HEK293 (cell line): ENCODE data around the gene ZBTB44.
"Not testable (repeated sequence)": the region's sequence is repeated elsewhere in the genome, so short reads cannot be mapped to it uniquely, and the experiment has no call there.

ENCODE experiments used
- CTCF ChIA-PET: fragments of 350-600 bp; formaldehyde crosslinking; extraction: SDS; loops from one replicate; lab custom pipeline; 2021; ENCODE audit warnings: antibody characterized with exemption; lab: Yijun Ruan, JAX
- POLR2A ChIA-PET: fragments of 300-600 bp; formaldehyde crosslinking; extraction: SDS; loops from one replicate; lab custom pipeline; 2020; ENCODE audit warnings: antibody characterized with exemption, inconsistent platforms; lab: Yijun Ruan, JAX
- H3K27ac ChIP-seq: fragments of 200-500 bp; sonication (Bioruptor generic); 2 replicates; pipeline ENCODE4 v1.5.1; 2014; ENCODE audit warnings: low read depth, low read length, control low read depth, inconsistent platforms; ENCODE audit errors: extremely low read depth
- H3K36me3 ChIP-seq, 2 experiments: fragments of 200-500 bp in 1 of 2; sonication (Bioruptor generic) in 1 of 2; 1 replicate in 1 of 2; 2 replicates in 1 of 2; pipeline ENCODE4 v1.5.1; 2014 to 2017; ENCODE audit warnings: inconsistent platforms in 2 of 2, low read length in 2 of 2; ENCODE audit not compliant: control insufficient read depth in 2 of 2, insufficient read depth in 1 of 2
- H3K4me1 ChIP-seq: fragments of 200-500 bp; sonication (Bioruptor generic); 2 replicates; pipeline ENCODE4 v1.5.1; 2014; ENCODE audit warnings: mild to moderate bottlenecking, low read length, inconsistent platforms; ENCODE audit not compliant: control insufficient read depth, insufficient read depth
- H3K4me3 ChIP-seq: 2 replicates; pipeline ENCODE4 v1.5.1; 2011; ENCODE audit warnings: low read depth, mild to moderate bottlenecking, control low read depth, low read length, moderate library complexity
- H3K9me3 ChIP-seq: fragments of 200-500 bp; sonication (Bioruptor generic); 2 replicates; pipeline ENCODE4 v1.5.1; 2014; ENCODE audit warnings: low read depth, low read length, inconsistent platforms; ENCODE audit not compliant: control insufficient read depth, insufficient read depth
- GLI2 ChIP-seq: fragments of 450-650 bp; formaldehyde crosslinking; IDR thresholded peaks from 2 replicates; pipeline ENCODE4; 2017; ENCODE audit warnings: missing biosample characterization, missing genetic modification characterization, low read depth, borderline replicate concordance
- KLF7 ChIP-seq: fragments of 450-650 bp; formaldehyde crosslinking; IDR thresholded peaks from 2 replicates; pipeline ENCODE4 v1.5.1; 2016; ENCODE audit warnings: missing biosample characterization, missing genetic modification characterization, borderline replicate concordance
- KLF8 ChIP-seq: fragments of 450-650 bp; formaldehyde crosslinking; IDR thresholded peaks from 2 replicates; pipeline ENCODE4 v1.5.1; 2016; ENCODE audit warnings: missing biosample characterization, missing genetic modification characterization
- PRDM2 ChIP-seq: fragments of 450-650 bp; formaldehyde crosslinking; IDR thresholded peaks from 2 replicates; pipeline ENCODE4 v1.5.1; 2016; ENCODE audit warnings: missing biosample characterization, missing genetic modification characterization, borderline replicate concordance
- ZBTB17 ChIP-seq: fragments of 450-650 bp; formaldehyde crosslinking; IDR thresholded peaks from 2 replicates; pipeline ENCODE4 v1.5.1; 2016; ENCODE audit warnings: missing biosample characterization, missing genetic modification characterization
- ZBTB8A ChIP-seq: fragments of 450-650 bp; formaldehyde crosslinking; IDR thresholded peaks from 2 replicates; pipeline ENCODE4 v1.5.1; 2016; ENCODE audit warnings: missing biosample characterization, missing genetic modification characterization
- ZFP3 ChIP-seq: fragments of 450-650 bp; formaldehyde crosslinking; IDR thresholded peaks from 2 replicates; pipeline ENCODE4 v1.5.1; 2016; ENCODE audit warnings: low read depth, missing biosample characterization, missing genetic modification characterization
- ZNF214 ChIP-seq: fragments of 450-650 bp; formaldehyde crosslinking; IDR thresholded peaks from 2 replicates; pipeline ENCODE4 v1.5.1; 2017; ENCODE audit warnings: missing biosample characterization, mild to moderate bottlenecking, missing genetic modification characterization, borderline replicate concordance
- ZNF544 ChIP-seq: fragments of 450-650 bp; formaldehyde crosslinking; IDR thresholded peaks from 2 replicates; pipeline ENCODE4 v1.5.0; 2017; ENCODE audit warnings: missing biosample characterization, missing genetic modification characterization
- ZNF621 ChIP-seq: fragments of 450-650 bp; formaldehyde crosslinking; IDR thresholded peaks from 2 replicates; pipeline ENCODE4 v1.5.1; 2017; ENCODE audit warnings: missing biosample characterization, missing genetic modification characterization
- ZNF623 ChIP-seq: fragments of 450-650 bp; formaldehyde crosslinking; IDR thresholded peaks from 2 replicates; pipeline ENCODE4 v1.5.1; 2016; ENCODE audit warnings: missing biosample characterization, missing genetic modification characterization
- ZNF768 ChIP-seq: fragments of 450-650 bp; formaldehyde crosslinking; IDR thresholded peaks from 2 replicates; pipeline ENCODE4 v1.5.1; 2018; ENCODE audit warnings: missing biosample characterization, mild to moderate bottlenecking, missing genetic modification characterization
- TF ChIP-seq, protein P1 (sequence below): fragments of 450-650 bp; formaldehyde crosslinking; IDR thresholded peaks from 2 replicates; pipeline ENCODE4 v1.5.1; 2017; ENCODE audit warnings: missing biosample characterization, missing genetic modification characterization

ZBTB44 gene

DNA sequence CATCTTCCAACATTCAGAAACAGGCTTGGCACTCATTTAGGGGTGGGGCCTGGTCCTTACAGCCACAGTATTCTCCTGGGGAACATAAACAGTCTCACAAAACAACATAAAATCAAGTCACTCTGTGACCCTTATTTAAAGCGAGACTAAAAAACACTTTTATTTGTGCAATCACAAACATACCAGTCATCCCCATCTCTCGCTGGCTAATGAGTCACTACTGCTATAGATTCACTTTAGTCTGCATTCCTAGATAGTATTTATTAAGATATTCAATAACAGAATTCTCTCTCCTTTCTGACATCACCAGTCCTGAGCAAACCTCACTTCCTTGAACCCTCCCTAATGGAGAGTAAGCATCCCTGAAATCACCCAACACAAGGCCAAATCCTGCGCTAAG lies 68.0 kb downstream of the ZBTB44 start:
- no peak overlapping the region for H3K4me3 ChIP-seq
- H3K4me1 ChIP-seq, result peaks cover 5% of the 10 kb centered on the region; the same call in 1 of the 2 replicates
- TF ChIP-seq ZBTB17 (tag by site-specific recombination), result no peak
- TF ChIP-seq, protein P1, sequence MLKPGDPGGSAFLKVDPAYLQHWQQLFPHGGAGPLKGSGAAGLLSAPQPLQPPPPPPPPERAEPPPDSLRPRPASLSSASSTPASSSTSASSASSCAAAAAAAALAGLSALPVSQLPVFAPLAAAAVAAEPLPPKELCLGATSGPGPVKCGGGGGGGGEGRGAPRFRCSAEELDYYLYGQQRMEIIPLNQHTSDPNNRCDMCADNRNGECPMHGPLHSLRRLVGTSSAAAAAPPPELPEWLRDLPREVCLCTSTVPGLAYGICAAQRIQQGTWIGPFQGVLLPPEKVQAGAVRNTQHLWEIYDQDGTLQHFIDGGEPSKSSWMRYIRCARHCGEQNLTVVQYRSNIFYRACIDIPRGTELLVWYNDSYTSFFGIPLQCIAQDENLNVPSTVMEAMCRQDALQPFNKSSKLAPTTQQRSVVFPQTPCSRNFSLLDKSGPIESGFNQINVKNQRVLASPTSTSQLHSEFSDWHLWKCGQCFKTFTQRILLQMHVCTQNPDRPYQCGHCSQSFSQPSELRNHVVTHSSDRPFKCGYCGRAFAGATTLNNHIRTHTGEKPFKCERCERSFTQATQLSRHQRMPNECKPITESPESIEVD (tag by site-specific recombination), result peak; percentile 64
- no peaks in the 10 kb centered on the region; a peak in 1 of 3 replicates for H3K36me3 ChIP-seq
- CTCF ChIA-PET, result no interaction called here
- H3K9me3 ChIP-seq, result no peaks in the 10 kb centered on the region
- POLR2A ChIA-PET, result no interaction called here
- no peak overlapping the region for H3K27ac ChIP-seq

GRCh38 chr11:130246270-130246669 lies 68.4 kb downstream of the ZBTB44 start:
- ChIA-PET POLR2A (no interaction called here), CTCF (interaction anchor here (1.1 kb wide), 1 partner anchor 10 kb away, joined by 3 read pairs; no protein-coding TSS in a partner anchor)
- Histone ChIP-seq H3K4me3 (no peak overlapping the region), H3K36me3 (no peaks in the 10 kb centered on the region; a peak in 1 of 3 replicates), H3K27ac (no peak overlapping the region), H3K4me1 (peaks cover 5% of the 10 kb centered on the region; the same call in 1 of the 2 replicates), H3K9me3 (no peaks in the 10 kb centered on the region)
- no peak for TF ChIP-seq GLI2
- TF ChIP-seq ZNF214, result no peak
- no peak for TF ChIP-seq ZNF621 (tag by site-specific recombination)
- no peak for TF ChIP-seq ZNF544 (tag by site-specific recombination)
- TF ChIP-seq ZBTB8A (tag by site-specific recombination), result no peak
- TF ChIP-seq ZNF623 (tag by site-specific recombination), result no peak
- TF ChIP-seq PRDM2 (tag by site-specific recombination), result no peak
- no peak for TF ChIP-seq ZFP3 (tag by site-specific recombination)
- TF ChIP-seq ZNF768 (tag by site-specific recombination), result no peak
- TF ChIP-seq KLF8, result no peak
- no peak for TF ChIP-seq KLF7

- H3K4me1 ChIP-seq, H3K27ac ChIP-seq, H3K4me3 ChIP-seq, H3K36me3 ChIP-seq, POLR2A ChIA-PET, H3K9me3 ChIP-seq: not testable (repeated sequence)
- CTCF ChIA-PET, result interaction anchor here (1.1 kb wide), 1 partner anchor 11 kb away, joined by 3 read pairs; no protein-coding TSS in a partner anchor
These were observed 69.3 kb downstream of the ZBTB44 start for GRCh38 chr11:130245375-130245774.
